HG03064 (cell line): Measurements from ENCODE around the gene CEP295NL.

ENCODE experiments used
- ATAC-seq: cut with Tn5 transposase; IDR thresholded peaks from one replicate; pipeline ENCODE4 v1.9.1; 2021; ENCODE audit warnings: low read depth; ENCODE audit not compliant: unreplicated experiment

Gene CEP295NL

GRCh38 chr17:78840780-78841611, 62.0 kb downstream of the CEP295NL start, which contains the start of gene USP36:
TSS of gene USP36 (minus strand) at chr17:78840814. CDS start at chr17:78836363, 4,451 bp downstream.
- peak; percentile 85 for ATAC-seq
